Measurements from ENCODE around the gene RNF168. TPM values are rescaled to one million over a fixed set of nuclear protein-coding genes. Genes with fewer than 3 reads are reported as not detected.
A peak's percentile ranks its signal among the peaks of the same experiment; 100 is the strongest.
"Not testable (repeated sequence)": the region's sequence is repeated elsewhere in the genome, so short reads cannot be mapped to it uniquely, and the experiment has no call there.

RNF168 gene
- polyA plus RNA-seq, 1 donor: 11.4 TPM

- no peaks in the 10 kb centered on the region for H3K27me3 ChIP-seq (ENCODE audit: control insufficient read depth, insufficient read depth, low read length)
- no peak overlapping the region for H3K4me3 ChIP-seq (ENCODE audit: low read length)
- no peaks in the 10 kb centered on the region for H3K36me3 ChIP-seq (ENCODE audit: control insufficient read depth, insufficient read depth, low read length)
- no peak for DNase-seq
- no peaks in the 10 kb centered on the region for H3K9me3 ChIP-seq (ENCODE audit: control insufficient read depth, low read depth, low read length)
- H3K27ac ChIP-seq (ENCODE audit: low read length): no peak overlapping the region
- no peaks in the 10 kb centered on the region for H3K4me1 ChIP-seq (ENCODE audit: control insufficient read depth, insufficient read depth, low read length)
- 50% methylated on average over 1 of the region's 2 CpGs for WGBS (ENCODE audit: insufficient coverage, low lambda C conversion rate)
Observed at GRCh38 chr3:196444500-196444894, 59.1 kb downstream of the RNF168 start.

GRCh38 chr3:196440696-196441095 is 62.9 kb downstream of the RNF168 start:
- Histone ChIP-seq H3K27ac (ENCODE audit: low read length) (no peak overlapping the region), H3K36me3 (ENCODE audit: control insufficient read depth, insufficient read depth, low read length) (no peaks in the 10 kb centered on the region), H3K9me3 (ENCODE audit: control insufficient read depth, low read depth, low read length) (no peaks in the 10 kb centered on the region), H3K27me3 (ENCODE audit: control insufficient read depth, insufficient read depth, low read length) (no peaks in the 10 kb centered on the region), H3K4me3 (ENCODE audit: low read length) (no peak overlapping the region), H3K4me1 (ENCODE audit: control insufficient read depth, insufficient read depth, low read length) (no peaks in the 10 kb centered on the region)
- no peak for DNase-seq
- no CpG with 5 or more reads among the region's 3 CpGs for WGBS (ENCODE audit: insufficient coverage, low lambda C conversion rate)

- no peak overlapping the region for H3K4me3 ChIP-seq (ENCODE audit: low read length)
Observed at GRCh38 chr3:196440041-196440537, 63.5 kb downstream of the RNF168 start.

GRCh38 chr3:196432137-196432879 is 71.3 kb downstream of the RNF168 start, which contains the start of gene UBXN7:
TSS of gene UBXN7 (minus strand) at chr3:196432427. CDS start at chr3:196432399, 28 bp downstream.
- Histone ChIP-seq H3K9me3 (ENCODE audit: control insufficient read depth, low read depth, low read length) (no peaks in the 10 kb centered on the region), H3K4me1 (ENCODE audit: control insufficient read depth, insufficient read depth, low read length) (no peaks in the 10 kb centered on the region), H3K36me3 (ENCODE audit: control insufficient read depth, insufficient read depth, low read length) (peaks cover 4% of the 10 kb centered on the region), H3K4me3 (ENCODE audit: low read length) (peak within 1 kb of the TSS; percentile 100), H3K27me3 (ENCODE audit: control insufficient read depth, insufficient read depth, low read length) (no peaks in the 10 kb centered on the region), H3K27ac (ENCODE audit: low read length) (peak within 1 kb of the TSS; percentile 92)
- DNase-seq: peak; percentile 94 to 95
- WGBS (ENCODE audit: insufficient coverage, low lambda C conversion rate): no CpG with 5 or more reads among the region's 67 CpGs

More at GRCh38 chr3:196440041-196440537, 63.5 kb downstream of the RNF168 start:
- no peaks in the 10 kb centered on the region for H3K4me1 ChIP-seq (ENCODE audit: control insufficient read depth, insufficient read depth, low read length)
- WGBS (ENCODE audit: insufficient coverage, low lambda C conversion rate): no CpG with 5 or more reads among the region's 6 CpGs
- no peaks in the 10 kb centered on the region for H3K36me3 ChIP-seq (ENCODE audit: control insufficient read depth, insufficient read depth, low read length)
- DNase-seq: no peak
- H3K27me3 ChIP-seq (ENCODE audit: control insufficient read depth, insufficient read depth, low read length): no peaks in the 10 kb centered on the region
- no peak overlapping the region for H3K27ac ChIP-seq (ENCODE audit: low read length)
- no peaks in the 10 kb centered on the region for H3K9me3 ChIP-seq (ENCODE audit: control insufficient read depth, low read depth, low read length)

GRCh38 chr3:196431181-196432136 is 72.1 kb downstream of the RNF168 start:
- Histone ChIP-seq H3K9me3 (ENCODE audit: control insufficient read depth, low read depth, low read length) (no peaks in the 10 kb centered on the region), H3K27ac (ENCODE audit: low read length) (peak overlapping the region; percentile 92), H3K27me3 (ENCODE audit: control insufficient read depth, insufficient read depth, low read length) (no peaks in the 10 kb centered on the region), H3K4me3 (ENCODE audit: low read length) (peak overlapping the region; percentile 100), H3K36me3 (ENCODE audit: control insufficient read depth, insufficient read depth, low read length) (peaks cover 7% of the 10 kb centered on the region), H3K4me1 (ENCODE audit: control insufficient read depth, insufficient read depth, low read length) (no peaks in the 10 kb centered on the region)
- peak; percentile 35 to 86 for DNase-seq
- 0% methylated on average over 2 of the region's 50 CpGs for WGBS (ENCODE audit: insufficient coverage, low lambda C conversion rate)

- H3K4me1 ChIP-seq (ENCODE audit: control insufficient read depth, insufficient read depth, low read length): no peaks in the 10 kb centered on the region
- peaks cover 11% of the 10 kb centered on the region for H3K36me3 ChIP-seq (ENCODE audit: control insufficient read depth, insufficient read depth, low read length)
- no peak for DNase-seq
- no peak overlapping the region for H3K27ac ChIP-seq (ENCODE audit: low read length)
- no CpG with 5 or more reads among the region's 6 CpGs for WGBS (ENCODE audit: insufficient coverage, low lambda C conversion rate)
- no peaks in the 10 kb centered on the region for H3K27me3 ChIP-seq (ENCODE audit: control insufficient read depth, insufficient read depth, low read length)
- no peak overlapping the region for H3K4me3 ChIP-seq (ENCODE audit: low read length)
- no peaks in the 10 kb centered on the region for H3K9me3 ChIP-seq (ENCODE audit: control insufficient read depth, low read depth, low read length)
Observed at GRCh38 chr3:196428041-196428440, 75.5 kb downstream of the RNF168 start.

- H3K27me3 ChIP-seq (ENCODE audit: control insufficient read depth, insufficient read depth, low read length); DNase-seq; H3K9me3 ChIP-seq (ENCODE audit: control insufficient read depth, low read depth, low read length); H3K27ac ChIP-seq (ENCODE audit: low read length); H3K4me1 ChIP-seq (ENCODE audit: control insufficient read depth, insufficient read depth, low read length); H3K4me3 ChIP-seq (ENCODE audit: low read length): not testable (repeated sequence)
- peaks cover 11% of the 10 kb centered on the region for H3K36me3 ChIP-seq (ENCODE audit: control insufficient read depth, insufficient read depth, low read length)
- no CpG with 5 or more reads among the region's 6 CpGs for WGBS (ENCODE audit: insufficient coverage, low lambda C conversion rate)
Observed at GRCh38 chr3:196424421-196424820, 79.1 kb downstream of the RNF168 start.

GRCh38 chr3:196423044-196423781 is 80.4 kb downstream of the RNF168 start:
- Histone ChIP-seq H3K27me3 (ENCODE audit: control insufficient read depth, insufficient read depth, low read length) (no peaks in the 10 kb centered on the region), H3K4me3 (ENCODE audit: low read length) (no peak overlapping the region), H3K27ac (ENCODE audit: low read length) (no peak overlapping the region), H3K36me3 (ENCODE audit: control insufficient read depth, insufficient read depth, low read length) (peaks cover 11% of the 10 kb centered on the region), H3K9me3 (ENCODE audit: control insufficient read depth, low read depth, low read length) (no peaks in the 10 kb centered on the region), H3K4me1 (ENCODE audit: control insufficient read depth, insufficient read depth, low read length) (no peaks in the 10 kb centered on the region)
- no CpG with 5 or more reads among the region's 10 CpGs for WGBS (ENCODE audit: insufficient coverage, low lambda C conversion rate)
- DNase-seq: peak in 1 of 2 donors; percentile 16

- not testable (repeated sequence) for H3K27ac ChIP-seq (ENCODE audit: low read length); H3K9me3 ChIP-seq (ENCODE audit: control insufficient read depth, low read depth, low read length); H3K4me1 ChIP-seq (ENCODE audit: control insufficient read depth, insufficient read depth, low read length); H3K4me3 ChIP-seq (ENCODE audit: low read length); H3K36me3 ChIP-seq (ENCODE audit: control insufficient read depth, insufficient read depth, low read length); DNase-seq; H3K27me3 ChIP-seq (ENCODE audit: control insufficient read depth, insufficient read depth, low read length)
- WGBS (ENCODE audit: insufficient coverage, low lambda C conversion rate): no CpG with 5 or more reads among the region's 5 CpGs
Observed at GRCh38 chr3:196421668-196422067, 81.9 kb downstream of the RNF168 start.

- Histone ChIP-seq H3K27ac (ENCODE audit: low read length) (no peak overlapping the region), H3K4me3 (ENCODE audit: low read length) (no peak overlapping the region), H3K9me3 (ENCODE audit: control insufficient read depth, low read depth, low read length) (no peaks in the 10 kb centered on the region), H3K36me3 (ENCODE audit: control insufficient read depth, insufficient read depth, low read length) (no peaks in the 10 kb centered on the region), H3K27me3 (ENCODE audit: control insufficient read depth, insufficient read depth, low read length) (no peaks in the 10 kb centered on the region), H3K4me1 (ENCODE audit: control insufficient read depth, insufficient read depth, low read length) (no peaks in the 10 kb centered on the region)
- no peak for DNase-seq
- no CpG with 5 or more reads among the region's 6 CpGs for WGBS (ENCODE audit: insufficient coverage, low lambda C conversion rate)
Observed at GRCh38 chr3:196419386-196419785, 84.2 kb downstream of the RNF168 start.

Data from large intestine (tissue), 3 donors.